GM12864 (cell line): ENCODE measurements around the gene CD86.
"Not testable (repeated sequence)": the region's sequence is repeated elsewhere in the genome, so short reads cannot be mapped to it uniquely, and the experiment has no call there.

Experiments used
- DNase-seq: peaks from one replicate; pipeline ENCODE4 v3.0.0-alpha.2; 2011; ENCODE audit warnings: low read depth
- H3K4me3 ChIP-seq: 2 replicates; pipeline ENCODE4 v1.5.1; 2011; ENCODE audit warnings: mild to moderate bottlenecking, low read depth, low read length, control low read depth
- TF ChIP-seq, protein P1 (sequence below): IDR thresholded peaks from 2 replicates; pipeline ENCODE4 v1.5.1; 2011; ENCODE audit warnings: low read depth, mild to moderate bottlenecking, moderate library complexity, low read length, control low read depth, inconsistent platforms; ENCODE audit errors: missing control alignments

CD86 gene

DNA sequence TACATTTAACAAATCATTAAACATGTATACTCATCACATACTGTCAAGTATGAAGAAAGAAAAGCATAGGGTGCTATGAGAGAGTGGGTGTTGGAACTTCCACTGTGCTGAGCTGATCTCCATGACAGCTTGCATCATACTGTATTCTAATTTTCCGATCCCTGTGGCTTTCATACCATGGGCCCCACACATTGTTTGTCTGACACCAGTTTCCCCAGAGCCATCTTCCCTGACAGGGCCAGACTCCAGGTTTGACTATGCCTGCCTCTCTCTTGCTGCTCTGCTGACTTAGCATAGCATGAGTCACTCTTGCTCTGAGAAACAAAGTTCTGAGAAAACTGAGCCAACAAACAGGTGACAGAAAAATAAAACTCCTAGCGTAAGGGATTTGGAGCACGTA, 91.3 kb downstream of the CD86 start:
- H3K4me3 ChIP-seq: no peak overlapping the region
- TF ChIP-seq, protein P1, sequence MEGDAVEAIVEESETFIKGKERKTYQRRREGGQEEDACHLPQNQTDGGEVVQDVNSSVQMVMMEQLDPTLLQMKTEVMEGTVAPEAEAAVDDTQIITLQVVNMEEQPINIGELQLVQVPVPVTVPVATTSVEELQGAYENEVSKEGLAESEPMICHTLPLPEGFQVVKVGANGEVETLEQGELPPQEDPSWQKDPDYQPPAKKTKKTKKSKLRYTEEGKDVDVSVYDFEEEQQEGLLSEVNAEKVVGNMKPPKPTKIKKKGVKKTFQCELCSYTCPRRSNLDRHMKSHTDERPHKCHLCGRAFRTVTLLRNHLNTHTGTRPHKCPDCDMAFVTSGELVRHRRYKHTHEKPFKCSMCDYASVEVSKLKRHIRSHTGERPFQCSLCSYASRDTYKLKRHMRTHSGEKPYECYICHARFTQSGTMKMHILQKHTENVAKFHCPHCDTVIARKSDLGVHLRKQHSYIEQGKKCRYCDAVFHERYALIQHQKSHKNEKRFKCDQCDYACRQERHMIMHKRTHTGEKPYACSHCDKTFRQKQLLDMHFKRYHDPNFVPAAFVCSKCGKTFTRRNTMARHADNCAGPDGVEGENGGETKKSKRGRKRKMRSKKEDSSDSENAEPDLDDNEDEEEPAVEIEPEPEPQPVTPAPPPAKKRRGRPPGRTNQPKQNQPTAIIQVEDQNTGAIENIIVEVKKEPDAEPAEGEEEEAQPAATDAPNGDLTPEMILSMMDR: no peak
- peak; percentile 33 for DNase-seq

DNA sequence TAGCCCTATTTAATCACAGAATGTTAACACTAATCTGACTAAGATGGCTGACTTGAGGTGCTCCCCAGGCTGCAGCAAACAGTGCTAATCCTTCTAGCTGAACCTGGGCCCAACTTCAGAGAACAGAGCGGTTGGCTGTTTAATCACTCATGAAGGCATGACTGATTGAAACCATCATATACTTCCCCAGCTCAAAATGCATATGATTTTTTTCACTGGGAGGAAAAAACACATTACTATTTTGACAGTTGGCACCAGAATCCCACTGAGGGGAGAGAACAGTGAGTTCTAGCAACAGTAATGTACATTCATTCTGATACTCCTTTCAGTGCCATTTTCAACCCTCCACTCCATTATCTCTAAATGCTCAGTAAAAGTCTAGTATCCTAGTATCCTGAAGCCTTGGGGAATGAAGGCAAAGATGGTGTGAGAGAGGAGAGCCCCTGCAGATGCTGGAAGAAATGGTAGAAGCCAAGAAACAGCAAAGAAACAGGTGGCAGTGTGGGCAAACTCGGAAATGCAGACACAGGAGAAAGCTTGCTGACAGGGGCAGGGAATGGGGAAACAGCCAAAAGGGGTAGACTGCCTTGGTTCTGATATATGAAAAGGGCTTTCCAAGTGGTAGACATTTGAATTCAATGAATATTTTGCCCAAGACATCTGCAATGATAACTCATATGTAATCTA, 93.9 kb downstream of the CD86 start:
- TF ChIP-seq, protein P1: no peak
- DNase-seq: no peak
- no peak overlapping the region for H3K4me3 ChIP-seq

DNA sequence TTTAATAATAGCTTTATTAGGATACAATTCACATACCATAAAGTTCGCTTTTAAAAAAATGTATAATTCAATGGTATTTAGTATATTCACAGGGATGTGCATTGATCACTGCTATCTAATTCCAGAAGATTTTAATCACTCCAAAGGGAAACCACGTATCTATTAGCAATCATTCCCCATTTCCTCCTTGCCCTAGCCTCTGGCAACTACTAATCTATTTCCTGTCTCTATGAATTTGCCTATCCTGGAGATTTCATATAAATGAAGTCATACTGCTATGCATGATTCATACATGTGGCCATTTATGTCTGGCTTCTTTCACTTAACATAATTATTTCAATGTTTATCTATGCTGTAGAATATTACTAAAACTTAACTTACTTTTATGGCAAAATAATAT, 96.3 kb downstream of the CD86 start:
- TF ChIP-seq, protein P1: no peak
- DNase-seq: no peak
- no peak overlapping the region for H3K4me3 ChIP-seq

DNA sequence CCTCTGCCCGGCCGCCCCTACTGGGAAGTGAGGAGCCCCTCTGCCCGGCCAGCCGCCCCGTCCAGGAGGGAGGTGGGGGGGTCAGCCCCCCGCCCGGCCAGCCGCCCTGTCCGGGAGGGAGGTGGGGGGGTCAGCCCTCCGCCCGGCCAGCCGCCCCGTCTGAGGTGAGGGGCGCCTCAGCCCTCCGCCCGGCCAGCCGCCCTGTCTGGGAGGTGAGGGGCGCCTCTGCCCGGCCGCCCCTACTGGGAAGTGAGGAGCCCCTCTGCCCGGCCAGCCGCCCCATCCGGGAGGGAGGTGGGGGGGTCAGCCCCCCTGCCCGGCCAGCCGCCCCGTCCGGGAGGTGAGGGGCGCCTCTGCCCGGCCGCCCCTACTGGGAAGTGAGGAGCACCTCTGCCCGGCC, 109.8 kb downstream of the CD86 start:
- DNase-seq, H3K4me3 ChIP-seq: not testable (repeated sequence)

DNA sequence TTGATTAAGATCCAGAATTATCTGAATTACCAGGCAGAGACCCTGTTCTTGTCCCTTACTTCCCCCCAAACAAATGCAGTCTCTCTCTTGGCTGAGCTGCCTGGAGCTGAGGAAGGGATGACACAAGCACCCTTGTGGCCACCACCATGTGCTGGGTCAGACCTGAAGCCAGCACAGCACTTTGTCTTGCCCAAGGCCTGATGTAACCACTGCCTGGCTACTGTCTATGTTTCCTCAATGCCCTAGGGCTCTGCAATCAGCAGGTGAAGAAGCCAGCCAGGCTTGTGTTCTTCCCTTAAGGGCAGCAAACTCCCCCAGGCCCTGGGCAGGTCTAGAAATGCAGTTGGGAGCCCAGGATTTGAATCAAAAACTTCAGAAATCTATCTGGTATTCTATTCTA, 112.5 kb downstream of the CD86 start:
- H3K4me3 ChIP-seq: no peak overlapping the region
- TF ChIP-seq, protein P1: no peak
- no peak for DNase-seq

DNA sequence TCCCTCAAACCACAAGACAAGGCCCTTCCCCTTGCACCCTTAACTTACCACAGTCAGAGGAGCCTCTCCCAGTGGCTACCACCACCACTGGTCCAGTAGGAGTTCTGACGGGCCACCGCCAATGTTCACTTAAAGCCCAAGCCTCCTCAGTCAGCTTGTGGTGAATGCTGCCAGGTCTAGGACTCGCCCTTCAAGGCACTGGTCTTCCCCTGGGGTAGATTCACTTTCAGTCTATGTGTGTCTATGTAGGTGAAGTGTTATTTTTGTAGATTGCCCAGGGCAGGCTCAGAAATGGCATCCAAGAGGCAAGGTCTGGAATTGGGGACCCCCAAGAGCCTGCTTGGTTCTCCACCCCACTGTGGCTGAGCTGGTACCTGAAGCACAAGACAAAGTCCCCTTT, 112.9 kb downstream of the CD86 start:
- no peak for DNase-seq
- no peak overlapping the region for H3K4me3 ChIP-seq
- TF ChIP-seq, protein P1: no peak

DNA sequence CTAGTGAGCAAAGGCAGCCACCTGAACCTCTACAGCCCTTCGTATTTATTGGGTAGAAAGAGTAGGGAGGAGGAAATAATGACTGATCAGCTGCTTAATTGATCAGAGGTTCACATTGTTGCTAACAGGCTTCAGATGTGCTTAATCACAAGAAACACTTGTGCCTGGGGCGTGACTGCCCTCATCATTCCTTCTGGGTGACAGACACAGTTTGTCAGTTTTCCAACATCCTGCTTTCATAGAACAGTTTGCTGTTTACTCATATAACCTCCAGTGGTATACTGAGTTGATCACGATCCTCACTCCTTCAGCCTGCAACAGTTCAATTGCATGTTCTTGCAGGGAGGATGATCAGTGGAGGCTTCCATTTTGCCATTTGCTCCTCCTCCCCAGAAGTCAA, 114.7 kb downstream of the CD86 start:
- H3K4me3 ChIP-seq: no peak overlapping the region
- DNase-seq: no peak
- TF ChIP-seq, protein P1: no peak
